Testis (tissue), 3 donors: ENCODE measurements around the gene PHF2. TPM values are rescaled to one million over a fixed set of nuclear protein-coding genes. Genes with fewer than 3 reads are reported as not detected.

Experiments
- DNase-seq: peaks from one replicate; pipeline ENCODE4 v3.0.0-alpha.2; 2019
- H3K27ac ChIP-seq, 2 donors: fragments of 200-600 bp; sonication (generic); one replicate each; pipeline ENCODE4 v1.5.1; 2019
- H3K27me3 ChIP-seq: fragments of 200-600 bp; sonication (generic); one replicate; pipeline ENCODE4 v1.5.1; 2019
- H3K36me3 ChIP-seq: fragments of 200-600 bp; sonication (generic); one replicate; pipeline ENCODE4 v1.5.1; 2017; ENCODE audit warnings: low read depth; ENCODE audit errors: missing control alignments
- H3K4me1 ChIP-seq: fragments of 200-600 bp; sonication (generic); one replicate; pipeline ENCODE4 v1.5.1; 2019
- H3K4me3 ChIP-seq, 2 donors: fragments of 200-600 bp; sonication (generic); one replicate each; pipeline ENCODE4 v1.5.1; 2017 to 2019
- H3K9me3 ChIP-seq: fragments of 200-600 bp; sonication (generic); one replicate; pipeline ENCODE4 v1.5.1; 2017
- POLR2A ChIP-seq: fragments of 450-650 bp; IDR thresholded peaks from one replicate; pipeline ENCODE4 v1.6.1; 2017; ENCODE audit warnings: antibody characterized with exemption, mild to moderate bottlenecking, moderate library complexity
- WGBS, 2 donors: methylation state at CpG; one replicate each; pipeline ENCODE4 v1.1.5; 2018; 5-methylcytosine and 5-hydroxymethylcytosine counted together
- intact Hi-C: fragments of 100-400 bp; cut with DNase I; formaldehyde crosslinking; loops from one replicate; pipeline ENCODE4 v1.15.1; 2023; ENCODE audit warnings: low total_unique reads
- polyA plus RNA-seq: library from polyadenylated mRNA; stranded (reverse); fragments of 350-450 nt; fragmentation: Illumina TruSeq; extraction: RNeasy Lipid Tissue Mini Kit (QIAGEN cat#74804); gene quantifications from one replicate; pipeline ENCODE4 v1.2.3, GENCODE V29; 2014; ENCODE audit warnings: low read depth, low replicate concordance; ENCODE audit not compliant: insufficient read depth
- total RNA-seq, 2 donors: library from RNA; depleted of rRNA; stranded (reverse); fragments of >200 nt; gene quantifications; one replicate each; pipeline ENCODE4 v1.2.3, GENCODE V29; 2016
- TF ChIP-seq, protein P1 (sequence below), 3 experiments: fragments of 450-650 bp in 2 of 3; fragments of 200-600 bp in 1 of 3; sonication (generic) in 1 of 3; IDR thresholded peaks; one replicate each; pipeline ENCODE4 v1.5.1; 2016 to 2019; ENCODE audit warnings: antibody characterized with exemption in 3 of 3, mild to moderate bottlenecking in 2 of 3, moderate library complexity in 1 of 3

Gene PHF2
- total and polyA plus RNA-seq, 3 donors from 2014 or later, result 19.6 to 22.1 (median 20.6) TPM

DNA sequence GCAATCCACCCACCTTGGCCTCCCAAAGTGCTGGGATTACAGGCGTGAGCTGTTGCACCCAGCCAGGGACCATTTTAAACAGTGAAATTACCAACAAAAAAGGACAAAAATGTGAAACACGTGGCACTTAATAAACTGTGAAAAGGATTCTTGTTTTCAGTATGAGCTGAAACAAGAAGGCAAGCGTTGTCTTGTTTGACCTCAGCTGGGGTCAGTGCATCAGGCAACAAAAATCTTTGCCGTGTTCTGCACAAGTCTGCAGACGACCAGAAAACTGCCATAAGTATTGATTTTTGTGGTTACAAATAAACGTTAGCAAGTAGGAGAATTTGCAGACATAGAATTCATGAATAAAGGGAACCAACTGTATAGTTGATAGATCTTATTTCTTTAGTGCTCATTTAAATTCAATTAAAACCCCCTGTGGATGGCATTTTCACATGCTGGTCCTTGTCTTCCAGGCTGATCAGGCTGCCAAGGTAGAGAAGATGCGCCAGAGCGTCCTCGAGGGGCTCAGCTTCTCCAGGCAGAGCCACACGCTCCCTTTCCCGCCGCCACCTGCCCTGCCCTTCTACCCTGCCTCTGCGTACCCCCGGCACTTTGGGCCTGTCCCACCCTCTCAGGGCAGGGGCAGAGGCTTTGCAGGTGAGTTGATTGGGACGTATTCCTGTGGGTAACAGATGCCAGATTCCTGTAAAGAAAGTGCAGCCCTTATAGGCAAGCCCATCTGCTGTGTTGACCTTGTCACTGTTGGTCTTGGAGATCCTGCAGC is 18.8 kb upstream of the PHF2 start:
- no peaks in the 10 kb centered on the region for H3K27me3 ChIP-seq
- WGBS, 2 donors, result 92 to 95% methylated on average over 15 of the region's 15 CpGs
- no peaks in the 10 kb centered on the region for H3K9me3 ChIP-seq
- TF ChIP-seq, protein P1, sequence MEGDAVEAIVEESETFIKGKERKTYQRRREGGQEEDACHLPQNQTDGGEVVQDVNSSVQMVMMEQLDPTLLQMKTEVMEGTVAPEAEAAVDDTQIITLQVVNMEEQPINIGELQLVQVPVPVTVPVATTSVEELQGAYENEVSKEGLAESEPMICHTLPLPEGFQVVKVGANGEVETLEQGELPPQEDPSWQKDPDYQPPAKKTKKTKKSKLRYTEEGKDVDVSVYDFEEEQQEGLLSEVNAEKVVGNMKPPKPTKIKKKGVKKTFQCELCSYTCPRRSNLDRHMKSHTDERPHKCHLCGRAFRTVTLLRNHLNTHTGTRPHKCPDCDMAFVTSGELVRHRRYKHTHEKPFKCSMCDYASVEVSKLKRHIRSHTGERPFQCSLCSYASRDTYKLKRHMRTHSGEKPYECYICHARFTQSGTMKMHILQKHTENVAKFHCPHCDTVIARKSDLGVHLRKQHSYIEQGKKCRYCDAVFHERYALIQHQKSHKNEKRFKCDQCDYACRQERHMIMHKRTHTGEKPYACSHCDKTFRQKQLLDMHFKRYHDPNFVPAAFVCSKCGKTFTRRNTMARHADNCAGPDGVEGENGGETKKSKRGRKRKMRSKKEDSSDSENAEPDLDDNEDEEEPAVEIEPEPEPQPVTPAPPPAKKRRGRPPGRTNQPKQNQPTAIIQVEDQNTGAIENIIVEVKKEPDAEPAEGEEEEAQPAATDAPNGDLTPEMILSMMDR (IDR thresholded peaks at IDR 0.05), result no peak
- intact Hi-C loops, result no loop called here
- H3K36me3 ChIP-seq, result no peaks in the 10 kb centered on the region
- no peak for DNase-seq
- no peak overlapping the region for H3K4me3 ChIP-seq
- H3K4me1 ChIP-seq, result peaks cover 7% of the 10 kb centered on the region
- no peak overlapping the region for H3K27ac ChIP-seq

DNA sequence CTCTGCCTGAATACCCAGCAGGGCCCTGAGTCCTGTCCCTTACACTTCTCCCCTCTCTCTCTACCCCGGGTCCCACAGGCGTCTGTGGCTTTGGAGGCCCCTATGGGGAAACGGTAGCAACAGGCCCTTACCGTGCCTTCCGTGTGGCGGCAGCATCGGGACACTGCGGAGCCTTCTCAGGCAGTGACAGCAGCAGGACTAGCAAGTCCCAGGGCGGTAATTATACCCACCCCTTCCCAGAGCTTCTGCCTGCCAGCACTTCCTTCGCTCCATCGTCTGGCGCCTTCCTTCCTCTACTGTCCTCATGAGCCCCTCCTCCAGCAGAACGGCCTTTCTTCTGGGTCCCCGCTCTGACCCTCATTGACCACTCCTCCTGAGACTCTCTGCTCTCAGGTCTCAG is 17.9 kb upstream of the PHF2 start:
- intact Hi-C loops, result no loop called here
- no peaks in the 10 kb centered on the region for H3K36me3 ChIP-seq
- WGBS, 2 donors, result 90 to 91% methylated on average over 14 of the region's 14 CpGs
- H3K4me3 ChIP-seq, result no peak overlapping the region
- no peak overlapping the region for H3K27ac ChIP-seq
- no peaks in the 10 kb centered on the region for H3K9me3 ChIP-seq
- peaks cover 1% of the 10 kb centered on the region for H3K4me1 ChIP-seq
- DNase-seq, result no peak
- TF ChIP-seq, protein P1 (IDR thresholded peaks at IDR 0.05), result no peak
- no peak for TF ChIP-seq POLR2A
- no peaks in the 10 kb centered on the region for H3K27me3 ChIP-seq

DNA sequence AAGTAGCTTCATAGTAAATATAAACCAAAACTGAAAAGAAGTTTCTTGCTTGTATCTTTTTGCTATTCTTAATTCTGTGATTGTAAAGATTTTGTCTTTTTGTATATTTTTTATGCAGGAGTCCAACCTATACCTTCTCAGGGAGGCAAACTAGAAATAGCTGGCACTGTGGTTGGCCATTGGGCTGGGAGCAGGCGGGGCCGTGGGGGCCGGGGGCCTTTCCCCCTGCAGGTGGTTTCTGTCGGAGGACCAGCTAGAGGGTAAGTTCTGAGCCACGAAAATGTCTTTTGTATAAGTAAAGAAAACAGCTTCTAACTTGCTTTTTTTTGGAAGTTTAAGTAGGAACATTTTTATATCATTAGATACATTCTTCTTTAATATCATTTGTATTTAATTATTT is 15.4 kb upstream of the PHF2 start:
- intact Hi-C loops, result loop anchor here (10.0 kb wide), 1 partner anchor 106 kb away; the partner anchor contains the start of genes FAM120A and FAM120AOS
- Histone ChIP-seq H3K9me3 (no peaks in the 10 kb centered on the region), H3K4me3 (no peak overlapping the region), H3K27me3 (no peaks in the 10 kb centered on the region), H3K36me3 (no peaks in the 10 kb centered on the region), H3K27ac (no peak overlapping the region), H3K4me1 (no peaks in the 10 kb centered on the region)
- TF ChIP-seq, protein P1 (IDR thresholded peaks at IDR 0.05), result no peak
- TF ChIP-seq POLR2A, result no peak
- 85 to 90% methylated on average over 5 of the region's 5 CpGs for WGBS, 2 donors
- no peak for DNase-seq

DNA sequence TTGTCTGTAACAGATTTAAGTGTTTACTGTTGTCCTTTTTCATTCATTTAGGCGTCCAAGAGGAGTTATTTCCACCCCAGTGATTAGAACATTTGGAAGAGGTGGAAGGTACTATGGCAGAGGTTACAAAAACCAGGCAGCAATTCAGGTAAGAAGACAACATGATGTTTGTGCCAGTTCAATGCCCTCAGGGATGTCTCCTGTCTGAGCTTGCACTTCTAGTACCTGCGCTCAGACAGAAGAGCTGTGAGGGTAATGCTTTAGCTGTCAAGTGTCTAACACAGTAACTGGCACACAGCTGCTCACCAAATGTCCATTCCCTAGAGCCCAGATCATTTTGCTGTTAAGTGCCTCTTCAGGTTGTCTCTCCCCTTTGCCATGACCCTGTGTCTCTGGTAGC is 14.2 kb upstream of the PHF2 start:
- DNase-seq, result no peak
- TF ChIP-seq POLR2A, result no peak
- TF ChIP-seq, protein P1 (IDR thresholded peaks at IDR 0.05), result no peak
- Histone ChIP-seq H3K27ac (no peak overlapping the region), H3K4me3 (no peak overlapping the region), H3K36me3 (no peaks in the 10 kb centered on the region), H3K4me1 (peaks cover 1% of the 10 kb centered on the region), H3K9me3 (no peaks in the 10 kb centered on the region), H3K27me3 (no peaks in the 10 kb centered on the region)
- WGBS, 2 donors, result 85 to 87% methylated on average over 2 of the region's 2 CpGs
- intact Hi-C loops, result loop anchor here (10.0 kb wide), 1 partner anchor 107 kb away; the partner anchor contains the start of genes FAM120A and FAM120AOS

DNA sequence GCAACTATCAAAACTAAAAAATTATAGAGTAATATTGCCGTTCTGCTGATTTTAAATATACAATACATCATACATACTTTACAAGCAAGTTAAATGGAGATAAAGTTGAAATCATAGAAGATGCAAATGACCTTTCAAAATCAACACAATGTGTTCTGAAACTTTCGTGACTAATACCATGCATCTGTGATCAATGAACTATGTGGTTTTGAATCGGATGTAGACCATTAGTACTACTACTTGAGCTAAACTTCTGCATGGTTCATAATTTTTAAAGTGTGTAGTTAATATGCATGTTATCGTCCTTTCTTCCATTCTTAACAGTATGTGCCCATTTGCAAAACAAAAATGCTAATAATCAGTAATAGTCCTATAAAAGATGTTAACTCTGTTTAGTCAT is 11.3 kb upstream of the PHF2 start:
- Histone ChIP-seq H3K27ac (no peak overlapping the region), H3K27me3 (no peaks in the 10 kb centered on the region), H3K36me3 (no peaks in the 10 kb centered on the region), H3K9me3 (no peaks in the 10 kb centered on the region), H3K4me3 (no peak overlapping the region), H3K4me1 (peaks cover 7% of the 10 kb centered on the region)
- no peak for DNase-seq
- intact Hi-C loops, result loop anchor here (10.0 kb wide), 1 partner anchor 110 kb away; the partner anchor contains the start of genes FAM120A and FAM120AOS
- TF ChIP-seq, protein P1 (IDR thresholded peaks at IDR 0.05), result no peak
- TF ChIP-seq POLR2A, result no peak
- WGBS, 2 donors, result 89 to 92% methylated on average over 4 of the region's 4 CpGs
